DND-41 (cell line): ENCODE measurements around the gene ITPR2.

Experiments
- EZH2 ChIP-seq: IDR thresholded peaks from 3 replicates; pipeline ENCODE4 v1.6.1; 2012; ENCODE audit warnings: borderline replicate concordance, low read depth, mild to moderate bottlenecking, moderate library complexity, low read length, inconsistent platforms; ENCODE audit not compliant: severe bottlenecking
- TF ChIP-seq, protein P1 (sequence below): IDR thresholded peaks from 2 replicates; pipeline ENCODE4 v1.5.1; 2012; ENCODE audit warnings: borderline replicate concordance, low read length, moderate library complexity, mild to moderate bottlenecking; ENCODE audit not compliant: poor library complexity, severe bottlenecking; ENCODE audit errors: extremely low read depth

DNA sequence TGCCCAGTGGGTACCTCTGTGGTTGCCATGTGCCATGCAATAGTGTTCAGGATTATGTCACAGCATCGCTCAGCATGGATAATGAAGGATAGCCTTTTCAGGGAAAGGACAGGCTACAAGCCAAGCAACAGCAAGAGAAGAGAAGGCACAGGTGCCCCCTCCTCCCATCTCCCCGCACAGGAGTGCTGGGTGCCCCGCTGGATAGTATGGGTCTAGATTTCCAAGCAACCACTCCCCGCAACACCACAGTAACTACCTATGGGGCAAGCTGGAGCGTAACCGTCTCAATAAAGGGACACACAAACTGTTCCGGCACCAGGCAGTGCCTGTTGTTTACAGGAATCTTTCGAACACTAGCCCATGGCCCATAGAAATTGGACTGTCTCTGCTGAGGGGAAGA, 222.2 kb downstream of the ITPR2 start:
- TF ChIP-seq, protein P1, sequence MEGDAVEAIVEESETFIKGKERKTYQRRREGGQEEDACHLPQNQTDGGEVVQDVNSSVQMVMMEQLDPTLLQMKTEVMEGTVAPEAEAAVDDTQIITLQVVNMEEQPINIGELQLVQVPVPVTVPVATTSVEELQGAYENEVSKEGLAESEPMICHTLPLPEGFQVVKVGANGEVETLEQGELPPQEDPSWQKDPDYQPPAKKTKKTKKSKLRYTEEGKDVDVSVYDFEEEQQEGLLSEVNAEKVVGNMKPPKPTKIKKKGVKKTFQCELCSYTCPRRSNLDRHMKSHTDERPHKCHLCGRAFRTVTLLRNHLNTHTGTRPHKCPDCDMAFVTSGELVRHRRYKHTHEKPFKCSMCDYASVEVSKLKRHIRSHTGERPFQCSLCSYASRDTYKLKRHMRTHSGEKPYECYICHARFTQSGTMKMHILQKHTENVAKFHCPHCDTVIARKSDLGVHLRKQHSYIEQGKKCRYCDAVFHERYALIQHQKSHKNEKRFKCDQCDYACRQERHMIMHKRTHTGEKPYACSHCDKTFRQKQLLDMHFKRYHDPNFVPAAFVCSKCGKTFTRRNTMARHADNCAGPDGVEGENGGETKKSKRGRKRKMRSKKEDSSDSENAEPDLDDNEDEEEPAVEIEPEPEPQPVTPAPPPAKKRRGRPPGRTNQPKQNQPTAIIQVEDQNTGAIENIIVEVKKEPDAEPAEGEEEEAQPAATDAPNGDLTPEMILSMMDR = no peak
- no peak for TF ChIP-seq EZH2
